Measurements from ENCODE around the gene TTLL5.
"Not testable (repeated sequence)": the region's sequence is repeated elsewhere in the genome, so short reads cannot be mapped to it uniquely, and the experiment has no call there.

The TTLL5 gene

GRCh38 chr14:75840911-75841310 is 179.9 kb downstream of the TTLL5 start:
- no peak for DNase-seq

GRCh38 chr14:75842551-75842950 is 181.5 kb downstream of the TTLL5 start:
- DNase-seq = no peak

- no peak for DNase-seq
Observed at GRCh38 chr14:75844486-75844885, 183.4 kb downstream of the TTLL5 start.

DNA sequence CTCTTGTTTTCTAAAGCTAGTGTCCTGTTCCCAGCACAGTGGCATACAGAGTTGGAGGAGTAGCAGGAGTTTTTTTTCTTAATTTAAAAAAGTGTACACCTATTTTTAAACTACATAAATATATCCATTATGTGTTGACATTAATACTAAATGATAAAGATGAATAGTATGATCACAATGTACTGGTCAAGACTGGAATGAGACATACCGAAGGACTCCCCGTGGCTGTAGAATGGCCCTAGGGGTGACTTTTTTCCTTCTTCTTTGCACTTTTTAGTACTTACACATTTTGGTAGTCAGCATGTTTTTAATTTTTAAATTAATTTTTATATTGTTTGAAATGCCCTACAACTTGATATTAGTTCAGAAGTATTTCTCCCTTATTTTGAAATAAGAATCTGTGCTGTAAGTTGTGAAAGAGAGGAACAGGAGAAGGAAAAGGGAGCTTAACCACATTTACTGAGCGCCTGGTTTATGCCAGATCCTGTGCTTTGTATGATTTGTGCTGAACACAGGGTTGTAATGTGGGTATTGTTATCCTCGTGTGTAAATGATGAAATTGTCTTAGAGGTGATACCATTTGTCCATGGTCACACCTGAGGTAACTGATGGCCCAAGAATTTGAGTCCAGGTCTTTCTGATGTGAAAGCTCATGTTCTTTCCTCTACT is 184.2 kb downstream of the TTLL5 start:
- no peak for DNase-seq

DNA sequence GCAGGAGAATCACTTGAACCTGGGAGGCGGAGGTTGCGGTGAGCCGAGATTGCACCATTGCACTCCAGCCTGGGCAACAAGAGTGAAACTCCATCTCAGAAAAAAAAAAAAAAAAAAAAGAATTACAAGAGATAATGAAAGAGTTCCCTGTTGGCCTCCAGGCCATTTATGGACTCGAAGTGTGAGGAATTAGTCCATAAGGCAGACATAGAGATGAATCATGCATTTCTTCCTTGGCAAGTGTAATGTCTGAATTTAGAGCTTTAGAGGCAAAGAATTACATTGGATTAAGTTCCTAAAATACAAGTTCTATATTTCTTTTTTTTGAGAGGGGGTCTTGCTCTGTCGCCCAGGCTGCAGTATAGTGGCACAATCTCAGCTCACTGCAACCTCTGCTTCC is 185.6 kb downstream of the TTLL5 start:
- DNase-seq = not testable (repeated sequence)

GRCh38 chr14:75847584-75847983 is 186.5 kb downstream of the TTLL5 start:
- no peak for DNase-seq

DNA sequence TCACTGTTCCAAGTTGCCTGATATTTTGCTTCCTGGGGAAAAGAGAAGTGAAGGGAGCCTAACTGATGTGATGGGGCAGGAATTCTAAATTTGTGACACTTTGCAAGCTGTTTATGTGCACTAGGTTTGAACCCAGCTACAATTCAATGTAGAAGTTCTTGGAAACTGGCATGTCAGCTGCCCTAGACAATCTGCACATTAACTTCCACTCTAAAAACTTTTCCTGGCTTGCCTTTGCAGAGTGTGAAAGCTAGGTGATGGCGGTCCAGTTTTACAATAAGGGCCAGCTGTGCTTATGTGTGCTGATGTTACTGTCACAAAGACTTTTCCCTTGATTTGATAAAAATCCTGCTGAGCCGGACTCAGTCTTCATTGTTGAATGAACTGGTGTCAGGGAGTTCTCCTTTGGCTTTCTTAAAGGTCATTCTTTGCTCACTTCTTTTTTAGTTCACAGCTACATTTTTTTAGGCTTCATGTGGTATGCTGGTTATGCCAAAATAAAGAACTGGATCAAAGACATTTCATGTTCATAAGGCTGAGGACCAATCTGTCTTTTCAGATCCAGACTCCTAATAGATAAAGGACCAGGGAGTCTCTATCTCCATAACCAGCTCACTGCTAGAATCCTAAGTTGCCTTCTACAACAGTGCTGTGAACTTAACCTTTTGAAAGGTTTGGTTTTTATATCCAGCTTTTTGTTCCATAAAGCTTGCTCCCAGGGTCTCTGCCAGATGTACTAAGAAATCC is 187.3 kb downstream of the TTLL5 start:
- no peak for DNase-seq

DNA sequence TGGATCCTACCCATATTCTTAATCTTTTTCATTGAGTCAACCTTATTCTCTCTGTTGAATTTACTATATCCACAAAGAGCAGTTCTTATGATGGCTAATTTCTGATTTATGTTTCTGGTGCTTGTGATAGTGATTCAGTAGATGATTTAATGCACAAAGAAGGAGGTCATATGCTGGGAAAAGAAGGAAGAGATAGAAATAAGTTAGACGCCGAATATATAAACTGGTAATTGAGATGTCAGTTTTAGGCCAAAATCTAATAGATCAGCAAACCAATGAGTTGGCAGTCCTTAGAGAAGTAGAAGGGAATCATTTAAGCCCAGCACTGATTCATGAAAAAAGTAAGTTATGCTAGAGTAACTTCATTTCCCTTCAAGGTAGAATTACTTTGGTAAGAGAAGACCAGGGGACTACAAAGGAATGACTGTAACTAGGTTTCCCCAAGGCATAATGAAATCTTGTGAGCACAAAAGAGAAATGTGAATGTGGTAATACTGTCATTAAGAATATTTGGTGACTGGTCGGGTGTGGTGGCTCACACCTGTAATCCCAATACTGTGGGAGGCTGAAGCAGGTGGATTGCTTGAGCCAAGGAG is 188.4 kb downstream of the TTLL5 start:
- DNase-seq = no peak

GRCh38 chr14:75851574-75851866 is 190.5 kb downstream of the TTLL5 start:
- no peak for DNase-seq

- DNase-seq = no peak
Observed at GRCh38 chr14:75854111-75854799, 193.2 kb downstream of the TTLL5 start.

DNA sequence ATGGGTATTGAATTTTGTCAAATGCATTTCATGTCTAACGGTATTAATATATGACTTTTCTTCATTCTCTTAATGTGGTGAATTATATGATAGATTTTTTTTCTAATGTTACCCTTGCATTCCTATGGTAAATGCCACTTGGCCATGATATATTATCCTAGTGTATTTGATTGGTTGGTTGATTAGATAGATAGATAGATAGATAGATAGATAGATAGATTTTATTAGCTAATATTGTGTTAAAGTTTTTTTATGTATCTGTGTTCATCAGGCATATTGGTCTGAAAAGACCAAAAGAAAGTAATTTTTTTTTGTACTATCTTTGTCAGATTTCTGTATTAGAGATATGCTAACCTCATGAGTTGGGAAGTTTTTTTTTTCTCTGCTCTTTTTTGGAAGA is 196.2 kb downstream of the TTLL5 start:
- DNase-seq = no peak

DNA sequence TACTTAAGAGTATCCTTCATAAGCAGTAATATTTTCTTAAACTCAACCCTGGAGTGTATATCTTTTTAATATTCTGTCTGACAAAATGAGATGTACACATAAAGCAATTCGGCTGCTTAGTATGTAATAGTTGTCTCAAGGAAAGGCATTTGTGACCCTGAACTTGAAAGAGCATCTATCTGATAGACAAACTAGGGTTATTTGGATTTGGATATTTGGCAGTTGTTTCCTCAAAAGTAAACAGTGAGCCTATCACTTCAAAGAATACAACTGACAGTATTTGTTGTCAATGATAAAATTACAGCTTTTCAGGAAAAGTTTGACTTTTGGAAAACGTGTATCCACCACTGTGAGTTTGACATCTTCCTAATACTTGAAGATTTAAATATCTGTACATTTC is 197.3 kb downstream of the TTLL5 start:
- no peak for DNase-seq

GRCh38 chr14:75859746-75860145 is 198.7 kb downstream of the TTLL5 start:
- DNase-seq = no peak

DNA sequence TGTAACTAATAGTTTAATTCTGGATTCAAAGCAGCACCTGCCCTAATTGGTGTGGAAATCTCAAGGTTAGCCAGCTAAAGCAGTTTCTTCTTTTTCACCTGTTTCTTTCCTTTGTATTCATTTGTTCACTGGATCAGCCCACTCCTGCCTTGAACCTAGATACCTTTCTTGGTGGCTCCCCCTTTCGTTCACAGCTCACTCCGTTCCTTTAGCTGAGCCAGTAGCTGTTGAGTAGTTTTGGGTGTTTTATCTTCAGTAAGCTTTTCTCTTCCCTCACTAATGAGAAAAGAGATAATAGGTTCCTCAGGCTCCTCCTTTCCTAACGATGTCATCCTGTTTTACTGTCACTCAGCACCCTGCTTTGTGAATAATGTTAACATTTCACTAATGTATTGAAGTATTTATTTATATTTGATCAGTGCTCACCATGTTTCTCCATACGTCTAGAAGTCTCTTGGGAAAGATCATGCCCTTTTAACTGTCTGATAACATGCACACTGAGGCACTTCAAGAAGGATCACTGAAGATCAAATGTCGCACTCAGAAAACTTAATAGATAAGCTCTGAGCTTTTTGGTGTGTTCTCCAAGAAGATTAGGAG is 199.6 kb downstream of the TTLL5 start:
- DNase-seq = no peak

DNA sequence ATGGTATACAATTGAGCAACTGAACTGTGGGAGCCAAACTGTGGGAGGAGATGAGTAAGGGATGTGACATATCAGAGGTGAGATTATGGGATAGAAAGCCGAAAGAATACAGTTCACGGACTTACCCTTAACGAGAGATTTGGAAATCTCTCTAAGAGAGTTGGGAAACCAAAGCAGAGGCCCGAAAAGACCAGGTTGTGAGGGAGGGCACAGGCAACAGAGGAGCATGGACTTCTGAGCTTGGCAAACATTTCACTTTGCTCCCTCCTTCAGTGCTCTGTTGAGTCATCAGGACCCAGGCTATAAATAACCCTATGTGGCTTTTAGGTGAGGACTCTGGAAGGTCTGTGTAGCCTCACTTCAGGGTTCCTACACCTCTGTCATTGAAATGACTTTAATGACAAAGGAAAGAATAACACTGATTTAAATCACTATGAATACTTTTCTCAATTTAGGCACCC is 200.1 kb downstream of the TTLL5 start:
- DNase-seq = no peak

GRCh38 chr14:75863221-75863620 is 202.2 kb downstream of the TTLL5 start:
- DNase-seq = no peak

GRCh38 chr14:75864352-75864751 is 203.3 kb downstream of the TTLL5 start:
- DNase-seq = no peak

DNA sequence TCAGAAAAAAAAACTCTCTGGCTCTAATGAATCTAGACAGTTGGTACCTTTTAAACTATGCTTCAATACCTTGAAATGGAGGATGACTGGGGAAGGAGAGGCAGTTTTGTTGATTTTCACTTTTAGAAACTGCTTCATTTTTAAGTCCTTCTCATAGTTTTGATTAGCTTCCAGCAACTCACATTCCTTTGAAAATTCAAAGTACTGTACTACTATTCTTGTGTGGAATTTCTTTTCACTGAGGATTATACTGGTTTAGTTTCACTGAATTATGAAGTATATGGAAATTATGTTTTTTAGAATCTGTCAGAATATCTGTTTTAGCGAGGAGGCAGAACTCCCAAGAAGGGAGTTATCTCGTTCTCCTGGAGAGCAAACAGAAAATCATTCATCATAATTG is 204.5 kb downstream of the TTLL5 start:
- DNase-seq = no peak

DNA sequence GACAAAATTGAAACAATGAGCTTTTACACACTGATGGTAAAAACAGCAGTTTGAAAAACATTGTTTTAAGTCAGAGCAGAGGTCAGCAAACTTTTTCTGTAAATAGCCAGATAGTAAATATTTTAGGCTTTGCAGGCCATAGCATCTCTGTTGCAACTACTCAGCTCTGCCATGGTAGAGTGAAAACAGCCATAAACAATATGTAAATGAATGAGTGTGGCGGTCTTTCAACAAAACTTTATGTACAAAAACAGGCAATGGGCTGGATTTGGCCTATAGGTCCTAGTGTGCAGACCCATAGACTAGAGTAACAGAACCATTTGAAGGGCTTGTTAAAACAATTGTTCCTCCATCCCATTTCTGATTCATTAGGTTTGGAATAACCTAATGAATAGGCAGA is 205.9 kb downstream of the TTLL5 start:
- no peak for DNase-seq

DNA sequence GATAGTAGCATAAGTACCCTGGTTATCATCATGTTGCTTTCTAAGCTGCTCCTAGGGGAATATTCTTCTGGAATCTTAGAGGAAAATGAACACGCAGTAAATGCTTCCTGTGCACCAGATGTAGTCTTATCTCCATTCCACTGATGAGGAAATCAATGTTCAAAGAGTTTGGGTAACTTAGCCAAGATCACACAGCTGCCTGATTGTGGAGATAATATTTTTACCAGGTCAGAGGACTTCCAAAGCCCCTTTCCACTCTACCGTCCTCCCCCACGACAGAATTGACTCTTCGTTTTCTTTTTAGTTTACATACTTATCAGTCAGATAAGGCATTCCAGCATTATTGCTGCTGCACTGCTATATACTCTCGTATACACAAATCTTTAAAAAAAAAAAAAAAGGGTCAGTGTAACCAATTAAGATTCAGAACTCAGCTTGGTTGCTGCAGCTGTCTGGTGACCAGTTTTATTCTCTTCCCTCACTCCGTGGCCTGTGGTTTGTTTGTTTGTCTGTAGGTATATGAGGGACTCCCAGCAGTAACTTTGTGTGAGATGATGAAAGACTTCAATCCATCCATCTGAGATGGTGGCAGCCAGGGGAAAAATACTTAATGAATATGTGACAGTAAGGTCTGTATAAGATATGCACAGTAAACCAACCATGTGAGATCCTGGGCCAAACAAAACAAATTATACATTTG is 210.3 kb downstream of the TTLL5 start:
- DNase-seq = no peak

DNA sequence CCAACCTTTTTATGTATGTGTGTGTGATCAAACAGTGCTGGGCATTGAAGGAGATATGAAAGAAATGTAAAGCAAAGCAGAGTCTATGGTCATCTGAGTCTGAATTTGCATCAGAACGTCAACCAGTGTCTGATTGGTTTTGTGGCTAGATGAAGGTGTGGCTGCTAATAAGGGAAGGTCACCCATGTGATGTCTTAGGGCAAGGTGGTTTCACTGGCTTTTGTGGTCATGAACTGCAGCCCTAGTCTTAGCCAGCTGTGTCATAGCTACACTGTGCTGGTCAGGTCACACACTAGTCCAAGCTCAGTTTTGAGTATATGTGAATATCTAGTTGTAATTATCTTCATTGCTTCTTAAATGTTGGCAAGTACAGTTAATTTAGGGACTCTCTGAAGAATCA is 214.9 kb downstream of the TTLL5 start:
- no peak for DNase-seq

- DNase-seq = no peak
Observed at GRCh38 chr14:75876530-75876929, 215.5 kb downstream of the TTLL5 start.

- no peak for DNase-seq
Observed at GRCh38 chr14:75877292-75877691, 216.2 kb downstream of the TTLL5 start.

All from activated CD4-positive, alpha-beta T cell treated with anti-CD3 and anti-CD28 coated beads for 4 hours (primary cell).